SK-N-MC (cell line): ENCODE data around the gene REEP1.
A peak's percentile ranks its signal among the peaks of the same experiment; 100 is the strongest.

Source experiments
- DNase-seq: peaks from one replicate; pipeline ENCODE4 v3.0.0-alpha.2; 2011; ENCODE audit warnings: low read depth, low spot score
- H3K27ac ChIP-seq: fragments of 200-600 bp; sonication (generic); 2 replicates; pipeline ENCODE4 v1.5.1; 2016; ENCODE audit warnings: mixed run types
- H3K36me3 ChIP-seq: fragments of 200-600 bp; sonication (generic); 2 replicates; pipeline ENCODE4 v1.6.1; 2017; ENCODE audit warnings: antibody characterized with exemption, low read length, mixed read lengths; ENCODE audit not compliant: insufficient read depth
- H3K4me3 ChIP-seq: fragments of 200-600 bp; sonication (generic); 2 replicates; pipeline ENCODE4 v1.5.1; 2016
- H3K9ac ChIP-seq: fragments of 200-600 bp; sonication (generic); 2 replicates; pipeline ENCODE4 v1.8.0; 2017; ENCODE audit warnings: mixed run types, mixed read lengths; ENCODE audit not compliant: insufficient read length
- H3K9me3 ChIP-seq: fragments of 200-600 bp; sonication (generic); 2 replicates; pipeline ENCODE4 v1.6.1; 2017; ENCODE audit warnings: low read depth, mild to moderate bottlenecking, antibody characterized with exemption, low read length, moderate library complexity, mixed read lengths
- EZH2 ChIP-seq: fragments of 200-600 bp; sonication (generic); IDR thresholded peaks from one replicate; pipeline ENCODE4 v1.6.1; 2017; ENCODE audit warnings: antibody characterized with exemption
- FOXP2 ChIP-seq: optimal IDR thresholded peaks from 2 replicates; pipeline ENCODE3; 2011; ENCODE audit warnings: mild to moderate bottlenecking, moderate library complexity; ENCODE audit not compliant: insufficient read depth; ENCODE audit errors: extremely low read length, control extremely low read depth
- POLR2AphosphoS5 ChIP-seq: IDR thresholded peaks from 2 replicates; pipeline ENCODE4 v1.6.1; 2012; ENCODE audit warnings: mild to moderate bottlenecking, low read depth, low read length, borderline replicate concordance

REEP1 gene

GRCh38 chr2:86370579-86370978, 33.2 kb upstream of the REEP1 start:
- H3K9ac ChIP-seq, result no peak overlapping the region
- no peaks in the 10 kb centered on the region for H3K36me3 ChIP-seq
- DNase-seq, result no peak
- no peak for TF ChIP-seq POLR2AphosphoS5
- TF ChIP-seq EZH2, result no peak
- no peak for TF ChIP-seq FOXP2
- no peak overlapping the region for H3K27ac ChIP-seq
- no peak overlapping the region for H3K4me3 ChIP-seq
- no peaks in the 10 kb centered on the region for H3K9me3 ChIP-seq

DNA sequence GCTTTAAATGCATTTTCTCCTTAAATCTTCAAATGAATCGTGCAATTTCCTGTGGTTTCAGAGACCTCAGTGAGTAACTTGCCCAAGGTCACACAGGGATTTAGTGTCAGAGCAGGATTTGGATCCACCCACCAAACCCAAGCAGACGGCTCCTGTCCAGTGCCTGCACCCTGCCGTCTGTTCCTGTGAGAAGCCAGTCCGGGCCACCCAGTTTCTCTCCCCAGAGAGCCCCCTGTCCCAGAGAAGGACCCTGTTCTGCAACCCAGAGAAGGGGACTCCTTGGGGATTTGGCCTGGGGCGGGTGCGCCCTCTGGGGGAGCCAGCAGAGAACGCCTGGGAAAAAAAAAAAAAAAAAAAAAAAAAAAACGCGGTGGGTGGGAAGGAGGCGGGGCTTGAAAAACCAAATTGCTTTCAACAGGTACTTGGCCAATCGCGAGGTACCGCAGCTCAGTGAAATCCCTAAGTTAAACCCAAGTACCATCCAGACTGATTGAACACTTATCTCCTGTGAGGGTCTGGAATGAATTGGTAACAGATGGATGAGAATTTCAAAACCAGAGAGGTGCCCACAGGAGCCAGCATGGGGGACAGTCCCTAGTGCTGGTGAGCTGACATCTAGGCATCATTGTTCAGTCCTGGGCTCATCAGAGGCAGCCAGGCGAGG, 30.9 kb upstream of the REEP1 start:
- TF ChIP-seq POLR2AphosphoS5 (no peak), EZH2 (no peak), FOXP2 (no peak)
- Histone ChIP-seq H3K9me3 (no peaks in the 10 kb centered on the region), H3K9ac (no peak overlapping the region), H3K36me3 (no peaks in the 10 kb centered on the region), H3K4me3 (peak overlapping the region; percentile 56), H3K27ac (no peak overlapping the region)
- DNase-seq, result no peak

- Histone ChIP-seq H3K36me3 (no peaks in the 10 kb centered on the region), H3K27ac (no peak overlapping the region), H3K4me3 (no peak overlapping the region), H3K9ac (no peak overlapping the region), H3K9me3 (no peaks in the 10 kb centered on the region)
- TF ChIP-seq POLR2AphosphoS5, result no peak
- no peak for TF ChIP-seq FOXP2
- no peak for TF ChIP-seq EZH2
- DNase-seq, result no peak
Measured at GRCh38 chr2:86367499-86367777, 30.0 kb upstream of the REEP1 start.

- H3K27ac ChIP-seq, result no peak overlapping the region
- H3K36me3 ChIP-seq, result no peaks in the 10 kb centered on the region
- H3K9me3 ChIP-seq, result no peaks in the 10 kb centered on the region
- DNase-seq, result no peak
- TF ChIP-seq EZH2, result no peak
- no peak for TF ChIP-seq FOXP2
- TF ChIP-seq POLR2AphosphoS5, result no peak
- H3K4me3 ChIP-seq, result no peak overlapping the region
- H3K9ac ChIP-seq, result no peak overlapping the region
Measured at GRCh38 chr2:86366651-86367498, 29.4 kb upstream of the REEP1 start.

- H3K27ac ChIP-seq, result no peak overlapping the region
- DNase-seq, result no peak
- H3K36me3 ChIP-seq, result no peaks in the 10 kb centered on the region
- H3K4me3 ChIP-seq, result no peak overlapping the region
- H3K9ac ChIP-seq, result no peak overlapping the region
- H3K9me3 ChIP-seq, result no peaks in the 10 kb centered on the region
- TF ChIP-seq POLR2AphosphoS5 (no peak), FOXP2 (no peak), EZH2 (no peak)
Measured at GRCh38 chr2:86364894-86365293, 27.5 kb upstream of the REEP1 start.

GRCh38 chr2:86360776-86361175, 23.4 kb upstream of the REEP1 start:
- no peak overlapping the region for H3K27ac ChIP-seq
- no peak overlapping the region for H3K4me3 ChIP-seq
- H3K36me3 ChIP-seq, result no peaks in the 10 kb centered on the region
- no peaks in the 10 kb centered on the region for H3K9me3 ChIP-seq
- DNase-seq, result no peak
- TF ChIP-seq EZH2, result no peak
- no peak for TF ChIP-seq FOXP2
- no peak for TF ChIP-seq POLR2AphosphoS5
- no peak overlapping the region for H3K9ac ChIP-seq

DNA sequence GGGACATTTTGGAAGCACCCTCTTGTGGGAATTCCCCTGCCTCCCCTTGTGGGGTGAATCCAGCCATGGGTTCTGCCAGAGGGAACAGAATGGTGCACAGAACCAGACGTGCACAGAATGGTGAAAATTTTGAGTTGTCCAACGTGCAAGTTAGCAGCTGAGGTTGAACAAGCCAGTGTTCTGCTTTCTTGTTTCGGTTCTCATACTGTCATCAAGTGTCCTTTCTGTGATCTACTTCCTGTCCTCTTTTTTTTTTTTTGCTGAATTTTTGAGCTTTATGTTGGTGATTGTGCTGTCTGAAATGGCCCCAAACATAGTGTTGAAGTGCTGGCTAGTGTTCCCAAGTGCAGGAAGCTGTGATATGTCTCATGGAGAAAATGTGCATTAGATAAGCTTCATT, 21.5 kb upstream of the REEP1 start:
- no peak for DNase-seq
- TF ChIP-seq FOXP2 (no peak), EZH2 (no peak), POLR2AphosphoS5 (no peak)
- Histone ChIP-seq H3K4me3 (no peak overlapping the region), H3K36me3 (no peaks in the 10 kb centered on the region), H3K9ac (no peak overlapping the region), H3K27ac (no peak overlapping the region), H3K9me3 (no peaks in the 10 kb centered on the region)

DNA sequence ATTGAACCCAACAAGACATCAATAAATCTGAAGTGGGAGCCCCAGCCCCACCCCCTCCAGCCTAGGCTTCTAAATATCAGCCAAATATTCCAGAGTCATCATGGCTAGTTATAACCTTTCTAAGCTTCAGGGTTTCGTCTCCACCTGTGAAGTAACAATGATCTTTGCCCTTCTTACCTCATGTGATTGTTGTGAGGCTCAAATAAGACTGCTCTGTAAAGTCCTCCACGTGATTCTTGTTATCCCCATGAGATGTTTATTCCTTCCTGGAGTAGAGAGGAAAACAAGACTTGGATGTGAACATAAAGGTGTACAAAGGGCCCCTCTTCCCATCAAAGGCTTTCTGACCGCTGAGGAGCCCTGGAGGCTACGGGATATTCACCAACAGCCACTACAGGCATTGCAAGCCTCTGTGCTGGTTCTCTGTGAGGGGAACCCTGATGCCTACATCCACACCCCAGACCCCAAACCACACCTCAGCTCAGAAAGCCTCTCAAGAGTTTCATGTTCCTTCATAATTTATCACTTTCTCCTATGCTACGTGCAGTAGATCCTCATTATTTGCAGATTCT, 20.1 kb upstream of the REEP1 start:
- Histone ChIP-seq H3K9me3 (no peaks in the 10 kb centered on the region), H3K9ac (no peak overlapping the region), H3K36me3 (no peaks in the 10 kb centered on the region), H3K27ac (no peak overlapping the region), H3K4me3 (no peak overlapping the region)
- DNase-seq, result no peak
- no peak for TF ChIP-seq FOXP2
